ACC112 (cell line): ENCODE results near the gene GLI3.

Source experiments
- H2AFZ ChIP-seq: fragments of 200-600 bp; sonication (generic); one replicate; pipeline ENCODE4 v1.6.0; 2017; ENCODE audit warnings: antibody characterized with exemption, low read length; ENCODE audit not compliant: unreplicated experiment
- H3K27ac ChIP-seq: fragments of 200-600 bp; sonication (generic); 2 replicates; pipeline ENCODE4 v1.5.1; 2014; ENCODE audit warnings: low read depth, mild to moderate bottlenecking, antibody characterized with exemption, low read length, moderate library complexity
- H3K27me3 ChIP-seq: fragments of 200-600 bp; sonication (generic); 2 replicates; pipeline ENCODE4 v1.6.1; 2014; ENCODE audit warnings: mild to moderate bottlenecking, antibody characterized with exemption, low read length, moderate library complexity, mixed read lengths; ENCODE audit not compliant: insufficient read depth
- H3K36me3 ChIP-seq: fragments of 200-600 bp; sonication (generic); 2 replicates; pipeline ENCODE4 v1.6.1; 2016; ENCODE audit warnings: mild to moderate bottlenecking, antibody characterized with exemption, low read length, moderate library complexity, mixed read lengths; ENCODE audit not compliant: insufficient read depth
- H3K4me1 ChIP-seq: fragments of 200-600 bp; sonication (generic); one replicate; pipeline ENCODE4 v1.6.1; 2016; ENCODE audit warnings: low read length, mixed read lengths; ENCODE audit not compliant: insufficient read depth, unreplicated experiment, control insufficient read depth
- H3K4me3 ChIP-seq: fragments of 200-600 bp; sonication (generic); 2 replicates; pipeline ENCODE4 v1.5.1; 2014; ENCODE audit warnings: mild to moderate bottlenecking, low read depth, low read length
- H3K79me2 ChIP-seq: fragments of 200-600 bp; sonication (generic); one replicate; pipeline ENCODE4 v1.6.0; 2016; ENCODE audit warnings: low read length; ENCODE audit not compliant: control insufficient read depth, unreplicated experiment, insufficient read depth

Gene GLI3

DNA sequence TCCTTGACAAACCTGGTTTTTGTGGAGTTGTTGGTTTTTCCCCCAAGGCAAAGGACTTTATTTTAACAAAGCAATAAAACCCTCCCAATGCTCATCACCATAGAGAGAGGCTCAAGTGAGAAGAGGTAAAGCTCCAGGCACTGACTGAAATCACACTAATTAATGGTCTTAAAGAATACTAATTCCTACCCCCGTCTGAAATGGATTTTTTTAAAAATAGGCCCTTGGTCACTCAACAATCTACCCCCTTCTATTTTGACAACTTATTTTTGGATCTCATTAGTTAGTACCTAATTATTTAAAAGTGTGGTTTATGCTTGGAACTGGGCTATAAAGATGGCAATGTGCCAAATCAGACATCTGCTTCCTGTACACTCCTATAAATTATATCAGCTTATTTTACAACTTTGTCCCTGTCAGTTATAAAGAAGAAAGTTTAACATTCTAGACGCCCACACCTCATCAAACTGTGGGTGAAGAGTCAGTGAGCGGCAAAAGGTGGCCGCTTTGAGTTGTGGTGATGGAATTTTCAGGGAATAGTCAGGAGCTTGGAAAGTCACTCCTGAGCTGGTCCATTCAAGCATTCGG is 10.6 kb downstream of the GLI3 start:
- Histone ChIP-seq H3K79me2 (peaks cover 25% of the 10 kb centered on the region), H3K27me3 (no peaks in the 10 kb centered on the region), H3K36me3 (0 out of 2 replicates have a peak, but pooled peaks cover 5% of the 10 kb centered on the region), H2AFZ (no peak overlapping the region), H3K27ac (no peak overlapping the region), H3K4me3 (no peak overlapping the region), H3K4me1 (peaks cover 5% of the 10 kb centered on the region)

DNA sequence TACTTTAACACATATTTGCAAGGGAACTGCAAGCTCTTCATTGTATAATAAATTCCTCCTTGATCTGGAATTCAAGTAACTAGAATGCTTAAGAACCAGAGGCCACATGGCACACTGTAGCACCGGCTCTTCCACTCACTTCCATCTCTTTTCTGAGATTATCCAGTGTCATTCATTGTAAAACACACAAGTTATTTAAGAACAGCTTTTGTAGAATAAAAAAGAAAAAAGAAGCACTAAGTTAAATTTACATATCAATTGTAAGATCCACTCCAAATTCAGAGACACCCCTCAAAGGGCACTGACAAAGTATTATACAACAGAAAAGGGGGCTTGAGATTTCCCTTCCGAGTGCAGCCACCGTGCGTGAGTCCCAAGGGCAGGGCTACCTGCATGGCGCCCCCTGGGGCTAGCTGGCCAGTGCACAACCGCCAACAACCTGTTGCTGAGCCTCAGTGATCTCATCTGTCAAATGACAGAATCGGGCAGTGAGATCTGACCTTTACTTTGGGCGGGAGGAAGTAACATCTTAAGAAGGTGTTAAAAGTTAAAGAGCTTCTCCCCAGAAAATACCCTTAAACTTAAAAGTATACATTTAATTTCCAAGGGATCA is 12.5 kb downstream of the GLI3 start:
- no peaks in the 10 kb centered on the region for H3K27me3 ChIP-seq
- H3K36me3 ChIP-seq = 0 out of 2 replicates have a peak, but pooled peaks cover 5% of the 10 kb centered on the region
- peaks cover 15% of the 10 kb centered on the region for H3K79me2 ChIP-seq
- H3K27ac ChIP-seq = no peak overlapping the region
- H3K4me3 ChIP-seq = no peak overlapping the region
- H2AFZ ChIP-seq = no peak overlapping the region
- H3K4me1 ChIP-seq = peaks cover 5% of the 10 kb centered on the region

DNA sequence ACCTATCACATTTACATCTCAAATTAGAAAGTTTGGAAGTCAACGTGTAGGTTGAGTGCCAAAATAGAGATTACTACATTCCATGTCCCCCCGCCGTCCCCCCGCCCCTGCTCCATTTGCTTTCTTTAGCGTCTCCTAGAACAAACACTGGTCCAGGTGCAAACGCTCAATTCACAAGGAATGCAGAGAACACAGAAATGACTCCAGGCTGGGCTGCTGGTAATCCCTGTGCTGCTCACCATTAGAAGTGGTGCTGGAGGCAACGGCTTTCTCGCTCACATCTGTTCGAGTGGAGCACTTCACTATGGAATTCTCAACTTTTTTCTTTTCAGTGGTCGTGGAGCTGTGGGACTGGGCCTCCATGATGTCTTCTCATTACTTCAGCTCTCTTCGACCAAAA is 14.1 kb downstream of the GLI3 start:
- Histone ChIP-seq H2AFZ (no peak overlapping the region), H3K4me3 (no peak overlapping the region), H3K27ac (no peak overlapping the region), H3K27me3 (no peaks in the 10 kb centered on the region), H3K79me2 (peaks cover 9% of the 10 kb centered on the region), H3K36me3 (0 out of 2 replicates have a peak, but pooled peaks cover 5% of the 10 kb centered on the region), H3K4me1 (no peaks in the 10 kb centered on the region)

DNA sequence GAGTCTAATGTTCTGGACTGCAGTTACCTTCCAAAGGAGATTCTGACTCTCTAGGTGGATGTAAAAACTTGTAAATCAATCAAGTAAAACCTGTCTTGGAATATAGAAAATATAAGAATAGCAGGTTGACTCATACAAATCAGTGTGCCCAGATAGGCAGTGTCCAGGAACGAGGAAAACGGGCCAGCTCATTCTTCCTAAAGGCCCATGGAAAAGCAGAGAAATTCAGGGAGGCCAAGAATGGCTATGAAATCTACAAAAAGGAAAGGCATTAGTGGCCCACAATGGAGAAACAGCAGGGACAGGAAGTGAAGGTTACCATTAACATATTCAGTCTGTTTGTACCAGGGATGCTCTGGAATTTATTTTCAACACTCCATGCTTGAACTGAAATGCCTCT is 14.9 kb downstream of the GLI3 start:
- Histone ChIP-seq H3K4me3 (no peak overlapping the region), H3K27me3 (no peaks in the 10 kb centered on the region), H3K36me3 (0 out of 2 replicates have a peak, but pooled peaks cover 5% of the 10 kb centered on the region), H3K4me1 (no peaks in the 10 kb centered on the region), H3K79me2 (peaks cover 9% of the 10 kb centered on the region), H2AFZ (no peak overlapping the region), H3K27ac (no peak overlapping the region)

GRCh38 chr7:42221304-42221703 is 15.7 kb downstream of the GLI3 start:
- H3K4me1 ChIP-seq = no peaks in the 10 kb centered on the region
- 0 out of 2 replicates have a peak, but pooled peaks cover 5% of the 10 kb centered on the region for H3K36me3 ChIP-seq
- H3K27ac ChIP-seq = no peak overlapping the region
- no peaks in the 10 kb centered on the region for H3K27me3 ChIP-seq
- H2AFZ ChIP-seq = no peak overlapping the region
- peaks cover 8% of the 10 kb centered on the region for H3K79me2 ChIP-seq
- no peak overlapping the region for H3K4me3 ChIP-seq

GRCh38 chr7:42219447-42219846 is 17.6 kb downstream of the GLI3 start:
- no peak overlapping the region for H2AFZ ChIP-seq
- no peak overlapping the region for H3K4me3 ChIP-seq
- H3K27me3 ChIP-seq = no peaks in the 10 kb centered on the region
- H3K4me1 ChIP-seq = no peaks in the 10 kb centered on the region
- H3K27ac ChIP-seq = no peak overlapping the region
- no peaks in the 10 kb centered on the region for H3K79me2 ChIP-seq
- H3K36me3 ChIP-seq = 0 out of 2 replicates have a peak, but pooled peaks cover 5% of the 10 kb centered on the region

- H3K27me3 ChIP-seq = no peaks in the 10 kb centered on the region
- no peak overlapping the region for H2AFZ ChIP-seq
- no peak overlapping the region for H3K27ac ChIP-seq
- H3K36me3 ChIP-seq = 0 out of 2 replicates have a peak, but pooled peaks cover 5% of the 10 kb centered on the region
- H3K4me1 ChIP-seq = no peaks in the 10 kb centered on the region
- no peaks in the 10 kb centered on the region for H3K79me2 ChIP-seq
- no peak overlapping the region for H3K4me3 ChIP-seq
Measured at GRCh38 chr7:42218248-42218647, 18.8 kb downstream of the GLI3 start.

- no peak overlapping the region for H3K4me3 ChIP-seq
- no peaks in the 10 kb centered on the region for H3K79me2 ChIP-seq
- H3K27ac ChIP-seq = no peak overlapping the region
- no peaks in the 10 kb centered on the region for H3K27me3 ChIP-seq
- H2AFZ ChIP-seq = no peak overlapping the region
- H3K4me1 ChIP-seq = no peaks in the 10 kb centered on the region
- H3K36me3 ChIP-seq = 0 out of 2 replicates have a peak, but pooled peaks cover under 1% of the 10 kb centered on the region
Measured at GRCh38 chr7:42217548-42217947, 19.5 kb downstream of the GLI3 start.

DNA sequence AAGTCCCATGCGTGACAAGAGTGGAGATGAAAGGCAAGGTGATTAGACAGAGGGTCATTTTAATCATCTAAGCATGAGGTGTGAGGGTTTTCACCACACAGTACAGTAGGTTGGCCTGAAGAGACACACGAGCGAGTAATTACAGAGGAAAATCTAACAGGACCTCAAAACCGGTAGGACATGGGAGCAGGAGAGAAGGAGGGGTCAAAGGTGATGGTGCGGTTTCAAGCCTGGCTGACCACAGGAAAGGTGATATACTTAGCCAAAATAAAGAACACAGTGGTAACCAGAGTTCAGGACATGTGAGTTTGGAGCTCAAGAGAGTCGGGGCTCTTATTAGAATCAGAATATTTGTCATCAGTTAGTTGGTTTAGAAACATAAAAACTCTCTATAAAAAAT is 20.0 kb downstream of the GLI3 start:
- no peak overlapping the region for H3K27ac ChIP-seq
- H3K27me3 ChIP-seq = no peaks in the 10 kb centered on the region
- no peaks in the 10 kb centered on the region for H3K79me2 ChIP-seq
- no peaks in the 10 kb centered on the region for H3K36me3 ChIP-seq
- no peaks in the 10 kb centered on the region for H3K4me1 ChIP-seq
- H3K4me3 ChIP-seq = no peak overlapping the region
- no peak overlapping the region for H2AFZ ChIP-seq

DNA sequence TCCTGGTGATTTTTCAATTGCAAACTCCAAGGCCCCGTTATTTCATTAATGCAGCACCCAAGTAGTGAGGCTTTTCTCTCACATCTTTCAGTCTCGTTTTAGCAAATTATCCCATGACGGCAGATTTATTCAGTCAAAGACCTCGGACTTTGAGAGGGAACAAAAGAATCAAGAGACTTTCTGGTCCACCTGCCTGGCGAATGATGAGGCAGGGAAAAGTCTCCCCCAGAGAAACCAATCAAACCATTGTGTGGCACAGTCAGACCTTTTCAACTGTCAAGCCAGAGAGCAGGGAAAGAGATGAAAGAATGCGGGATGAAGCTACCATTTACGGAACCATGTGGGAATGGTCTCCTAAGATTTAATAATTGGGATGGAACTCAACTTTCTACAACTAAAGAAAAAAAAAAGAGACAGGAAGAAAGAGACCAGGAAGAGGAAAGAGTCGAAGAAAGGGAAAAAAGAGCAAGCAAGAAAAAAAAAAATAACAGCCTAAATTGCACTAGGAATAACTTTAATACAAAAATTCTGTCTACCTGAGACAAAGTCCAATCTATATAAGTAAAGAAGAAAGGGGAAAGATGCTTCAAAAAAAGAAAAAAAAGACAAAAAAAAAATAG is 22.8 kb downstream of the GLI3 start:
- Histone ChIP-seq H3K4me1 (peaks cover 3% of the 10 kb centered on the region), H2AFZ (no peak overlapping the region), H3K27ac (no peak overlapping the region), H3K79me2 (no peaks in the 10 kb centered on the region), H3K27me3 (no peaks in the 10 kb centered on the region), H3K36me3 (no peaks in the 10 kb centered on the region), H3K4me3 (no peak overlapping the region)

DNA sequence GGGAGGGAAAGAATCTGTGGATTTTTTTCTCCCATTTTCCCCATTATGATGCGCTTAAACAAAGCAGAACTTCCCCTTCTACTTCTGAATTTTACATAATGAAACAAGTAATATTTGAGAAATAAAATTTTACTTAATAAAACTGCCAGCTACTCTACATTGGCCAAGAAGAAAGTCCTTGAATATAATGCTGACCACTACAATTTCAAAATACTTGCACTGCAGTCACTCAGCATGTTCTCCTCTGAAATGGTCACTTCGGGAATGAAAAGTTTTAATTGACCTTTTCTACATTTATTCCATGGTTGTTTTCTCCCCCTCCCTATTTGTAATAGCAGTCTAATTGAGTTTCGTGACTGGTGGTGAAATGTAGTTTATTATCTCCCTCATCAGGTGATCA is 23.9 kb downstream of the GLI3 start:
- H3K27me3 ChIP-seq = no peaks in the 10 kb centered on the region
- no peak overlapping the region for H3K27ac ChIP-seq
- no peaks in the 10 kb centered on the region for H3K36me3 ChIP-seq
- no peak overlapping the region for H2AFZ ChIP-seq
- H3K4me3 ChIP-seq = no peak overlapping the region
- H3K79me2 ChIP-seq = no peaks in the 10 kb centered on the region
- H3K4me1 ChIP-seq = peaks cover 3% of the 10 kb centered on the region
